Omental fat pad (tissue), 4 donors: ENCODE results near the gene EIF4B. TPM values are rescaled to one million over a fixed set of nuclear protein-coding genes. Genes with fewer than 3 reads are reported as not detected.
A peak's percentile ranks its signal among the peaks of the same experiment; 100 is the strongest.

Experiments
- ATAC-seq: fragments of 150-250 bp; one replicate; pipeline ENCODE4 v1.9.1; 2016; ENCODE audit warnings: mild to moderate bottlenecking, moderate library complexity; ENCODE audit not compliant: low FRiP score
- DNase-seq: peaks from one replicate; pipeline ENCODE4 v3.0.0-alpha.2; 2019; ENCODE audit warnings: low spot score
- total RNA-seq, 4 donors: library from RNA; depleted of rRNA; stranded (reverse); fragments of >200 nt; gene quantifications; one replicate each; pipeline ENCODE4 v1.1.0, GENCODE V29; 2016
- TF ChIP-seq, protein P1 (sequence below), 3 donors: fragments of 450-650 bp; IDR thresholded peaks; one replicate each; pipeline ENCODE4 v1.5.1; 2016 to 2017; ENCODE audit warnings: antibody characterized with exemption in 3 of 3, mild to moderate bottlenecking in 3 of 3, moderate library complexity in 2 of 3

Gene EIF4B, protein sequence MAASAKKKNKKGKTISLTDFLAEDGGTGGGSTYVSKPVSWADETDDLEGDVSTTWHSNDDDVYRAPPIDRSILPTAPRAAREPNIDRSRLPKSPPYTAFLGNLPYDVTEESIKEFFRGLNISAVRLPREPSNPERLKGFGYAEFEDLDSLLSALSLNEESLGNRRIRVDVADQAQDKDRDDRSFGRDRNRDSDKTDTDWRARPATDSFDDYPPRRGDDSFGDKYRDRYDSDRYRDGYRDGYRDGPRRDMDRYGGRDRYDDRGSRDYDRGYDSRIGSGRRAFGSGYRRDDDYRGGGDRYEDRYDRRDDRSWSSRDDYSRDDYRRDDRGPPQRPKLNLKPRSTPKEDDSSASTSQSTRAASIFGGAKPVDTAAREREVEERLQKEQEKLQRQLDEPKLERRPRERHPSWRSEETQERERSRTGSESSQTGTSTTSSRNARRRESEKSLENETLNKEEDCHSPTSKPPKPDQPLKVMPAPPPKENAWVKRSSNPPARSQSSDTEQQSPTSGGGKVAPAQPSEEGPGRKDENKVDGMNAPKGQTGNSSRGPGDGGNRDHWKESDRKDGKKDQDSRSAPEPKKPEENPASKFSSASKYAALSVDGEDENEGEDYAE
- total RNA-seq, result 100 to 1,000 TPM; 449 to 633 (median 553) TPM

DNA sequence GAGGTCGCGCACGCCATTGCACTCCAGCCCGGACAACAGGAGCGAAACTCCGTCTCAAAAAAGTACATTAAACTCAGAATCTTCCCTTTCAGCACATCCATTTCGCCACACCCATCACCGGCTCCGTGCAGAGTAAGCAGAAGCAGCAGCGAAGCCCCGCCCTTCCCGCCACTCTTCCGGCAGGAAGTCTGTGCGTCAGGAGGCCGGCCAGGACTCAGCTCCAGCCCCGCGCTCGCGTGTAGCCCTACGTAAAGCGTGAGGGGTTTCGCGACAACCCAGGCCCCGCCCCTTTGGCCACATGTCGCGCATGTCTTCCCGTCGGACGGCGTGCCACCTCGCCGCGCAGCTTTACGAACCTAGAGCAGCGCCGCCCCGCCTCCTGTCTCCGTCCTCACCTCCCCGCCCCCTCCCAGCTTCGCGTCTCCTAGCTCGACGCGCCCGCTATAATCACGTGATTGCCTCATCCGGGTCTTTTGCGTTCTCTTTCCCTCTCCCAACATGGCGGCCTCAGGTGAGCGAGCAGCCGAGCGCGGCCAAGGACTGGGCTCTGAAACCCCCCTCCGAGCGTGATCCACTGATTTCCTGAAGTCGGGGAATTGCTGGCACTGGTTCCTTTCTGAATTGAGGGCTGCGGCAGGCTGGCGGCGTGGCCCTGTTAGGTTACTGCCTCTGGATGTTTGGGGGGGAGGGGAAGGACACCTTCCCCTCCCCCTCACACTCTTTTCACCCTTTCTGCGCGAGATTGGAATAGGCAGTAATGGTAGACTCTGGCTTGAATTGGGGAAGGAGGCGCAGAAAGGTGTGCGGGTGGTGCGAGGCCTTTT is at the start of gene EIF4B:
EIF4B (plus strand) TSS at position 471 of the 824 bp plus-strand sequence; CDS start at position 499, 28 bp downstream.
- DNase-seq, result peak; percentile 98
- TF ChIP-seq, protein P1, sequence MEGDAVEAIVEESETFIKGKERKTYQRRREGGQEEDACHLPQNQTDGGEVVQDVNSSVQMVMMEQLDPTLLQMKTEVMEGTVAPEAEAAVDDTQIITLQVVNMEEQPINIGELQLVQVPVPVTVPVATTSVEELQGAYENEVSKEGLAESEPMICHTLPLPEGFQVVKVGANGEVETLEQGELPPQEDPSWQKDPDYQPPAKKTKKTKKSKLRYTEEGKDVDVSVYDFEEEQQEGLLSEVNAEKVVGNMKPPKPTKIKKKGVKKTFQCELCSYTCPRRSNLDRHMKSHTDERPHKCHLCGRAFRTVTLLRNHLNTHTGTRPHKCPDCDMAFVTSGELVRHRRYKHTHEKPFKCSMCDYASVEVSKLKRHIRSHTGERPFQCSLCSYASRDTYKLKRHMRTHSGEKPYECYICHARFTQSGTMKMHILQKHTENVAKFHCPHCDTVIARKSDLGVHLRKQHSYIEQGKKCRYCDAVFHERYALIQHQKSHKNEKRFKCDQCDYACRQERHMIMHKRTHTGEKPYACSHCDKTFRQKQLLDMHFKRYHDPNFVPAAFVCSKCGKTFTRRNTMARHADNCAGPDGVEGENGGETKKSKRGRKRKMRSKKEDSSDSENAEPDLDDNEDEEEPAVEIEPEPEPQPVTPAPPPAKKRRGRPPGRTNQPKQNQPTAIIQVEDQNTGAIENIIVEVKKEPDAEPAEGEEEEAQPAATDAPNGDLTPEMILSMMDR (IDR thresholded peaks at IDR 0.05), result no peak
- peak; percentile 95 for ATAC-seq

DNA sequence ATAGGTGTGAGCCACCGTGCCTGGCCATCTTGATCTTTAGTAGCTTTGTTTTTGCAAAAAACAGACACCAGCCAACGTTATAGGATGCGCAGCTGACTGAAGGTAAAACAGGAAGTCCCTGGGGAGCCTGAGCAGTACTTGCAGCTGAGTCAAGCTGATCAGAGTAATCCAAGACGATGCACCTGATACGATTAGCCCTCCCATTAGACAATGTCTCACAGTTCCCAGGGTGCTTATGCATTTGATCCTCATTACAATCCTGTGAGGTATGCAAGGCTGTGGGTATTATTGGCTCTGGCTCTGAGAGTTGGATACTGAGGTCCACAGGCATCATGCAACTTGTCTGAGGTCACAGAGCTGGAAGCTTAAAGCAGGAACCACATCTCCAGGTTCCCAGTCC is 49.3 kb upstream of the EIF4B start:
- DNase-seq (no peak), ATAC-seq (no peak)
- TF ChIP-seq, protein P1 (IDR thresholded peaks at IDR 0.05), result no peak

DNA sequence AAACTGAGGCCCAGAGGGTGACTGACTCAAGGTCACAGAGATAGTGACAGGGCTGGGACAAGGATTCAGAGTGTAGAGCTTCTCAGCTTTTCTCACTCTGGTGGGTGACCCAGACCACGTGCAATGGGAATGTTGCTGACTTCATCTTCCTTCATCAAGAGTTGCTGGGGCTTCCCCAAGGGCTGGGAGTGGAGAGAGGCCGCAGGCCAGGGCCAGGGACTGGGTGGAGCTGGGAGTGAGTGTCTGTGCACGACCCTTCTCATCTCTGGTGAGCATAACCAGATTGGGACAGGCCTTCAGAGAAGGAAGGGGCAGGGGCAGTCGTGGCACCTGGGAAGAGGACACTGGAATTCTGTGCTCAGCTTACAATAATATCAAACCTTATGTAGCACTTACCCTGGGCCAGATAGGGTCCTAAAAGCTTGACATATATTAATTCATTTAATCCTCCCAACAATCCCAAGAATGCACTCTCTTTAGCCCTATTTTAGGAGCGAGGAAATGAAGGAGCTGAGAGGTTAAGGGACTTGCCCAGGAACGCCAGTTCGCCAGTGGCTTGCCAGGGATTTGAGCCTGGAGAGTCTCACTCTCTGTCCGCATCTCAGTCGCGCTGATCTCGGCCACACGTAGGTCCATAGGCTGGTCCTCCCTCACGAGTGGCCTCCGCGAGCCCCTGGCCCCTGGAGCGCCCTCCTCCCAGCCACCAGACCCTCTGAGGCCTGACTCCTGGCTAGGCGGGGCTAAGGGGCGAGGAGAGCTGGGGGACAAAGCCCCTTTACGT is 41.5 kb upstream of the EIF4B start:
- no peak for DNase-seq
- TF ChIP-seq, protein P1 (IDR thresholded peaks at IDR 0.05), result no peak
- ATAC-seq, result peak; percentile 47

DNA sequence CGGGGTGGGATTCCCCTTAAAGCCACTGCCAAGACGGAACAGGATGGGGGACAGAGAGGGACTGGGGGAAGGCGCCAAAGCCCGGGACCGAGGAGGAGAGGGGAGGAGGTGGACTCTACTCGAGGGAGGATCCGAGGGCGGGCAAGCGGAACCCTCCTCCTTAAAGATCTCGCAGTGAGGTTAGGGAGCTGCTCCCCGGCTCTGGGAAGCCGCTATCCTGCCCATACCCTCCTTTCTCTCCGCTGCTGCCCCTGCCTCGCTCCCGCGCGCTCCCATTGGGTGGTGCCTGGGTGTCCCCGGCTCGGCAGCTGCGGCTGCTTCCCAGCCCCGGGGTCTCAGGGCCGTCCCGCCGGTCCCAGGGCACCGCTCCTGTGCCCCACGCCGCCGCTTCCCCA is 40.9 kb upstream of the EIF4B start:
- TF ChIP-seq, protein P1 (IDR thresholded peaks at IDR 0.05), result no peak
- ATAC-seq, result peak; percentile 73
- no peak for DNase-seq

DNA sequence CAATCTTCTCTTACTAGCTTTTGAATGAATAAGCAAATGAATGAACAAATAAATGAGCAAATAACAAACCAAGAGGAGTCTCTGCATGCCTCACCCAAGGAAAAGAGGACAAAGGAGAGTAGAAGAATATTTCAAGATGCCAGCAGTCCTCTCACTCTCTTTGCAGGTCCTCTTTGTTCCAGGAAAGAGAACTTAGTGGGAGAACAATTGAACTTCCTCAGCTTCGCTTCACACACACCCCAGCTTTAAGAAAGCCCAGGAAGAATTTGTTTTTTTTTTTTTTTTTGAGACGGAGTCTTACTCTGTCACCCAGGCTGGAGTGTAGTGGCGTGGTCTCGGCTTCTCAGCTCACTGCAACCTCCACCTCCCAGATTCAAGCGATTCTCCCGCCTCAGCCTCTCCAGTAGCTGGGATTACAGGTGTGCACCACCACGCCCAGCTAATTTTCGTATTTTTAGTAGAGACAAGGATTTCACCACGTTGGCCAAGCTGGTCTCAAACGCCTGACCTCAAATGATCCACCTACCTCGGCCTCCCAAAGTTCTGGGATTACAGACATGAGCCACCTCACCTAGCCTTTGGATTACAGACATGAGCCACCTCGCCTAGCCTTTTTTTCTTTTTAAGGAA is 37.0 kb upstream of the EIF4B start:
- no peak for ATAC-seq
- TF ChIP-seq, protein P1 (IDR thresholded peaks at IDR 0.05), result no peak
- no peak for DNase-seq
